RWPE1 (cell line): ENCODE data around the gene TMEM192.

Experiments
- CTCF ChIA-PET: fragments of 350-600 bp; sonication (Branson Sonifier 250); formaldehyde crosslinking; extraction: SDS; loops from one replicate; lab custom pipeline; 2021; lab: Yijun Ruan, JAX
- POLR2A ChIA-PET: fragments of 400-600 bp; formaldehyde crosslinking; extraction: SDS; loops from one replicate; lab custom pipeline; 2020; ENCODE audit warnings: antibody characterized with exemption; ENCODE audit not compliant: low non-redundant PET; lab: Yijun Ruan, JAX
- DNase-seq: peaks from one replicate; pipeline ENCODE4 v3.0.0; 2012; ENCODE audit warnings: low spot score
- H3K27ac ChIP-seq: fragments of 450-650 bp; 2 replicates; pipeline ENCODE4 v1.5.1; 2017
- TF ChIP-seq, protein P1 (sequence below): fragments of 450-650 bp; conservative IDR thresholded peaks from 2 replicates; pipeline ENCODE4 v1.5.1; 2017; ENCODE audit warnings: low read depth, mild to moderate bottlenecking

Gene TMEM192

DNA sequence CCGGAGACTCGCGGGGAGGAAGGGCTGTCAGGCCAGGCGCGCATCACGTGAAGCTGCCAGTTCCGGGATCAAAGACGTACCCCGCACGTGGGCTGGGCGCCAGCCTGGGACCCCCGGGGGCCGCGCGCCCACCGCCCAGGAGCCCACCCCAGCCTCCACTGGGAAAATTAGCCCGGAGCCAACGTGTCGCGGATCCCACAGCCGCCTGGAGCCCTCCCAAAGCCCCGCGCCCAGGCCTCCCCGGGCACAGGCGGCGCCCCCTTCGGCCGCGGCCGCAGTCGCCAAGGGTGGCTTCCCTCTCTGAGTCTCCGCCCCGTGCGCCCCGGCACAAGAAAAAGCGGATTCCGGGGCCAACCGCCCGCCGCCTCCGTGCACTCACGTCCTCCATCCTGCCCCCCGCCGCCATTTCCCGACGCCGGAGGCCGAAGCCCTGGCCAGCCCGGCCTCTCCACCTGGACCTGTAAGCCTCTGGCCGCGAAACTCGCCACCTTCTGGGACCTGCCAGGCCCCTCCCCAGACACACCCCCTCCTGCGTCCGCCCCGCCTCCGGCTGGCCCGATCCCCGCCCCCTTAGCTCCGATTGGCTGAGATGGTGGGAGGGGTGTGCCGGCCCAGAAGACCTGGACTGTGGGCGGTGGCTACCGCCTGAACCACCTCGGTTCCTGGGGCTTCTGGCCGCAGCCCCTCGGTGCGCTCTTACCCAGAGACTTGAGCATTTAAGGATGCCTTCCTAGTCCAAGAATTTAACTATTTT is at the start of gene TMEM192:
Gene TMEM192, minus strand, starts transcription at position 493 of the 754 bp plus-strand sequence. Its CDS starts 87 bp downstream, at position 406.
- DNase-seq, result peak; percentile 97
- H3K27ac ChIP-seq, result peak within 1 kb of the TSS; percentile 88
- CTCF ChIA-PET, result interaction anchor here (0.6 to 1.4 kb wide), 7 partner anchors 16 to 792 kb away, joined by 3 to 8 read pairs (median 3); no protein-coding TSS in a partner anchor
- TF ChIP-seq, protein P1, sequence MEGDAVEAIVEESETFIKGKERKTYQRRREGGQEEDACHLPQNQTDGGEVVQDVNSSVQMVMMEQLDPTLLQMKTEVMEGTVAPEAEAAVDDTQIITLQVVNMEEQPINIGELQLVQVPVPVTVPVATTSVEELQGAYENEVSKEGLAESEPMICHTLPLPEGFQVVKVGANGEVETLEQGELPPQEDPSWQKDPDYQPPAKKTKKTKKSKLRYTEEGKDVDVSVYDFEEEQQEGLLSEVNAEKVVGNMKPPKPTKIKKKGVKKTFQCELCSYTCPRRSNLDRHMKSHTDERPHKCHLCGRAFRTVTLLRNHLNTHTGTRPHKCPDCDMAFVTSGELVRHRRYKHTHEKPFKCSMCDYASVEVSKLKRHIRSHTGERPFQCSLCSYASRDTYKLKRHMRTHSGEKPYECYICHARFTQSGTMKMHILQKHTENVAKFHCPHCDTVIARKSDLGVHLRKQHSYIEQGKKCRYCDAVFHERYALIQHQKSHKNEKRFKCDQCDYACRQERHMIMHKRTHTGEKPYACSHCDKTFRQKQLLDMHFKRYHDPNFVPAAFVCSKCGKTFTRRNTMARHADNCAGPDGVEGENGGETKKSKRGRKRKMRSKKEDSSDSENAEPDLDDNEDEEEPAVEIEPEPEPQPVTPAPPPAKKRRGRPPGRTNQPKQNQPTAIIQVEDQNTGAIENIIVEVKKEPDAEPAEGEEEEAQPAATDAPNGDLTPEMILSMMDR, result no peak
- POLR2A ChIA-PET, result interaction anchor here (0.5 kb wide), 1 partner anchor 120 kb away, joined by 3 read pairs; no protein-coding TSS in a partner anchor

GRCh38 chr4:165158762-165159161 is 46.1 kb upstream of the TMEM192 start:
- no peak overlapping the region for H3K27ac ChIP-seq
- ChIA-PET CTCF (interaction anchor here (1.0 kb wide), 1 partner anchor 17 kb away, joined by 4 read pairs; no protein-coding TSS in a partner anchor), POLR2A (no interaction called here)
- DNase-seq, result no peak
- TF ChIP-seq, protein P1, result no peak

GRCh38 chr4:165156906-165157305 is 44.2 kb upstream of the TMEM192 start:
- no peak for DNase-seq
- ChIA-PET POLR2A (no interaction called here), CTCF (no interaction called here)
- no peak overlapping the region for H3K27ac ChIP-seq
- TF ChIP-seq, protein P1, result no peak

DNA sequence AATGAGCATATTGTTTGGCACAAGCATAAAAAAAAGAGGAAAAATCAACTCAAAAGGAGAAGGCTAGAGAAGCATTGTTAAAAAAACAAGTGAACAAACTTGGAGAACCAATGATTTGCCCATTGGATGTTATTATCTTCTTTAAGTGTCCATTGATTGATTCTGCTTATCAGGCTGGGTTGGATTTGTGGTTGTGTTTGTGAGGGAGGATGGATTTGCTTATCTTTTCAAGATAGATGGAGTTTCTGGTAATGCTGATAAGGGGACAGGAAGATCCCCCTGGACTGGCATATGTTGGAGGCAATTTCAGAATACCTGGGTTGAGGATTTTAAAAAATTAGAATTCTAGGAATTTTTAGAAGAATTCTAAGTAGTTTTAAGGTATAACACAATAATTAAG is 41.8 kb upstream of the TMEM192 start:
- H3K27ac ChIP-seq, result no peak overlapping the region
- ChIA-PET CTCF (no interaction called here), POLR2A (no interaction called here)
- TF ChIP-seq, protein P1, result no peak
- DNase-seq, result no peak

- TF ChIP-seq, protein P1, result no peak
- H3K27ac ChIP-seq, result no peak overlapping the region
- ChIA-PET CTCF (no interaction called here), POLR2A (no interaction called here)
- no peak for DNase-seq
Measured at GRCh38 chr4:165152527-165152926, 39.9 kb upstream of the TMEM192 start.

- TF ChIP-seq, protein P1, result no peak
- ChIA-PET POLR2A (interaction anchor here (0.6 kb wide), 1 partner anchor 44 kb away, joined by 3 read pairs; no protein-coding TSS in a partner anchor), CTCF (interaction anchor here (0.7 kb wide), 1 partner anchor 313 kb away, joined by 3 read pairs; no protein-coding TSS in a partner anchor)
- peak; percentile 54 for DNase-seq
- H3K27ac ChIP-seq, result no peak overlapping the region
Measured at GRCh38 chr4:165151734-165152133, 39.1 kb upstream of the TMEM192 start.
